Spleen (tissue), 7 donors: ENCODE measurements around the gene SUPT6H.

Source experiments
- CTCF ChIP-seq, 11 experiments: fragments of 200-600 bp in 7 of 11; fragments of 450-650 bp in 4 of 11; sonication (generic) in 4 of 11; IDR thresholded peaks in 8 of 11; conservative IDR thresholded peaks in 3 of 11; 1 replicate in 7 of 11; 2 replicates in 4 of 11; pipeline versions ENCODE4 v1.4.0 to v1.8.0; 2016 to 2021; ENCODE audit warnings: antibody characterized with exemption in 11 of 11, inconsistent platforms in 4 of 11, mild to moderate bottlenecking in 1 of 11
- POLR2A ChIP-seq, 3 donors: fragments of 450-650 bp; IDR thresholded peaks; one replicate each; pipeline ENCODE4 v1.5.1; 2017; ENCODE audit warnings: antibody characterized with exemption in 3 of 3, mild to moderate bottlenecking in 1 of 3
- donor health status: DM: no; HTN: no; CAD: no; lungs with moderate emphysema.
- donor health status: DM: no; HTN: no; CAD: no.
- donor health status: DM: no; HTN: no; CAD: no.

GRCh38 chr17:28688481-28688880 lies 26.5 kb downstream of the SUPT6H start:
- TF ChIP-seq POLR2A (IDR thresholded peaks at IDR 0.05) (no peak), CTCF (IDR thresholded peaks at IDR 0.05 in 8 of 11, conservative IDR thresholded peaks at IDR 0.05 in 3 of 11) (no peak)
